Activated T-helper 17 cell treated with anti-CD3 and anti-CD28 coated beads, Interleukin-2, amount 50 U/mL, for 72 hours (primary cell): ENCODE data around the gene ZNG1C. TPM values are rescaled to one million over a fixed set of nuclear protein-coding genes. Genes with fewer than 3 reads are reported as not detected.
"Not testable (repeated sequence)": the region's sequence is repeated elsewhere in the genome, so short reads cannot be mapped to it uniquely, and the experiment has no call there.

ENCODE experiments used
- ATAC-seq: fragments of 150-1000 bp; cut with Tn5 transposase; replicated peaks from 2 replicates; pipeline ENCODE4 v1.10.0; 2021; ENCODE audit warnings: mild to moderate bottlenecking, moderate library complexity
- H3K27ac Mint-ChIP-seq: one replicate; pipeline ENCODE4 v1.8.0; 2022; ENCODE audit warnings: mixed read lengths
- H3K27me3 Mint-ChIP-seq: one replicate; pipeline ENCODE4 v1.8.0; 2022; ENCODE audit warnings: mixed read lengths
- H3K36me3 Mint-ChIP-seq: one replicate; pipeline ENCODE4 v1.8.0; 2022; ENCODE audit warnings: low read depth, mild to moderate bottlenecking, mixed read lengths
- H3K4me1 Mint-ChIP-seq: one replicate; pipeline ENCODE4 v1.8.0; 2022; ENCODE audit warnings: mixed read lengths
- H3K4me3 Mint-ChIP-seq: one replicate; pipeline ENCODE4 v1.8.0; 2022; ENCODE audit warnings: mild to moderate bottlenecking, mixed read lengths
- H3K9me3 Mint-ChIP-seq: one replicate; pipeline ENCODE4 v1.8.0; 2022; ENCODE audit warnings: mixed read lengths
- total RNA-seq, 2 donors: library from RNA; stranded (reverse); gene quantifications; one replicate each; pipeline ENCODE4 v1.2.3, GENCODE V29; 2022

The ZNG1C gene
- total RNA-seq: 10 to 100 TPM; 31.2 to 46.3 TPM

GRCh38 chr9:68241683-68242082 is at the start of gene ZNG1C:
Gene ZNG1C, plus strand, starts transcription at chr9:68241983. Its CDS starts 49 bp downstream, at chr9:68242032.
- H3K36me3 Mint-ChIP-seq, H3K4me3 Mint-ChIP-seq, ATAC-seq, H3K27me3 Mint-ChIP-seq, H3K9me3 Mint-ChIP-seq, H3K27ac Mint-ChIP-seq, H3K4me1 Mint-ChIP-seq: not testable (repeated sequence)

- not testable (repeated sequence) for ATAC-seq, H3K4me3 Mint-ChIP-seq, H3K9me3 Mint-ChIP-seq, H3K27ac Mint-ChIP-seq, H3K36me3 Mint-ChIP-seq, H3K4me1 Mint-ChIP-seq, H3K27me3 Mint-ChIP-seq
These were observed 654 bp downstream of the ZNG1C start for GRCh38 chr9:68242437-68242836.

- H3K9me3 Mint-ChIP-seq, H3K27me3 Mint-ChIP-seq, H3K36me3 Mint-ChIP-seq, H3K4me1 Mint-ChIP-seq, ATAC-seq, H3K27ac Mint-ChIP-seq, H3K4me3 Mint-ChIP-seq: not testable (repeated sequence)
These were observed 39.3 kb downstream of the ZNG1C start for GRCh38 chr9:68281041-68281440.

- not testable (repeated sequence) for H3K9me3 Mint-ChIP-seq, H3K27me3 Mint-ChIP-seq, H3K27ac Mint-ChIP-seq, ATAC-seq, H3K4me3 Mint-ChIP-seq, H3K36me3 Mint-ChIP-seq, H3K4me1 Mint-ChIP-seq
These were observed 60.8 kb downstream of the ZNG1C start, which contains the start of gene FOXD4L3 for GRCh38 chr9:68302567-68302966. Gene FOXD4L3, plus strand, starts transcription at chr9:68302867. Its CDS starts 85 bp downstream, at chr9:68302952.

- H3K4me3 Mint-ChIP-seq, H3K27me3 Mint-ChIP-seq, H3K36me3 Mint-ChIP-seq, ATAC-seq, H3K9me3 Mint-ChIP-seq, H3K27ac Mint-ChIP-seq, H3K4me1 Mint-ChIP-seq: not testable (repeated sequence)
These were observed 62.0 kb downstream of the ZNG1C start for GRCh38 chr9:68303771-68304170.

- not testable (repeated sequence) for H3K4me1 Mint-ChIP-seq, H3K27me3 Mint-ChIP-seq, H3K4me3 Mint-ChIP-seq, H3K9me3 Mint-ChIP-seq, ATAC-seq, H3K27ac Mint-ChIP-seq, H3K36me3 Mint-ChIP-seq
These were observed 62.4 kb downstream of the ZNG1C start for GRCh38 chr9:68304212-68304611.

- not testable (repeated sequence) for H3K4me1 Mint-ChIP-seq
These were observed 63.0 kb downstream of the ZNG1C start for GRCh38 chr9:68304777-68305176.

GRCh38 chr9:68305680-68306285 is 64.0 kb downstream of the ZNG1C start:
- H3K27ac Mint-ChIP-seq, H3K9me3 Mint-ChIP-seq, H3K27me3 Mint-ChIP-seq, H3K4me3 Mint-ChIP-seq, H3K36me3 Mint-ChIP-seq, H3K4me1 Mint-ChIP-seq, ATAC-seq: not testable (repeated sequence)

More at GRCh38 chr9:68304777-68305176, 63.0 kb downstream of the ZNG1C start:
- ATAC-seq, H3K36me3 Mint-ChIP-seq, H3K9me3 Mint-ChIP-seq, H3K4me3 Mint-ChIP-seq, H3K27me3 Mint-ChIP-seq, H3K27ac Mint-ChIP-seq: not testable (repeated sequence)

GRCh38 chr9:68306391-68306964 is 64.7 kb downstream of the ZNG1C start:
- H3K27ac Mint-ChIP-seq, H3K4me3 Mint-ChIP-seq, H3K27me3 Mint-ChIP-seq, H3K4me1 Mint-ChIP-seq, H3K9me3 Mint-ChIP-seq, H3K36me3 Mint-ChIP-seq, ATAC-seq: not testable (repeated sequence)

- H3K9me3 Mint-ChIP-seq, H3K4me1 Mint-ChIP-seq, H3K36me3 Mint-ChIP-seq, H3K4me3 Mint-ChIP-seq, H3K27ac Mint-ChIP-seq, H3K27me3 Mint-ChIP-seq: not testable (repeated sequence)
- ATAC-seq: peak; percentile 26
These were observed 65.3 kb downstream of the ZNG1C start for GRCh38 chr9:68307127-68307526.

- ATAC-seq, H3K4me3 Mint-ChIP-seq, H3K9me3 Mint-ChIP-seq, H3K27me3 Mint-ChIP-seq, H3K4me1 Mint-ChIP-seq, H3K36me3 Mint-ChIP-seq, H3K27ac Mint-ChIP-seq: not testable (repeated sequence)
These were observed 65.9 kb downstream of the ZNG1C start for GRCh38 chr9:68307654-68308053.

- H3K9me3 Mint-ChIP-seq, ATAC-seq, H3K27ac Mint-ChIP-seq, H3K27me3 Mint-ChIP-seq, H3K36me3 Mint-ChIP-seq, H3K4me3 Mint-ChIP-seq, H3K4me1 Mint-ChIP-seq: not testable (repeated sequence)
These were observed 69.4 kb downstream of the ZNG1C start for GRCh38 chr9:68311208-68311607.

- not testable (repeated sequence) for H3K4me3 Mint-ChIP-seq, H3K4me1 Mint-ChIP-seq, H3K27me3 Mint-ChIP-seq, H3K9me3 Mint-ChIP-seq, H3K36me3 Mint-ChIP-seq, H3K27ac Mint-ChIP-seq
- ATAC-seq: peak; percentile 61
These were observed 76.4 kb downstream of the ZNG1C start for GRCh38 chr9:68318209-68318608.

GRCh38 chr9:68323749-68324148 is 82.0 kb downstream of the ZNG1C start:
- ATAC-seq, H3K4me1 Mint-ChIP-seq, H3K9me3 Mint-ChIP-seq, H3K4me3 Mint-ChIP-seq, H3K36me3 Mint-ChIP-seq, H3K27me3 Mint-ChIP-seq, H3K27ac Mint-ChIP-seq: not testable (repeated sequence)

GRCh38 chr9:68324518-68324917 is 82.7 kb downstream of the ZNG1C start:
- H3K4me1 Mint-ChIP-seq, H3K4me3 Mint-ChIP-seq, H3K27me3 Mint-ChIP-seq, H3K9me3 Mint-ChIP-seq, H3K36me3 Mint-ChIP-seq, H3K27ac Mint-ChIP-seq, ATAC-seq: not testable (repeated sequence)

GRCh38 chr9:68329106-68329505 is 87.3 kb downstream of the ZNG1C start:
- H3K4me1 Mint-ChIP-seq, H3K27me3 Mint-ChIP-seq, H3K27ac Mint-ChIP-seq, H3K4me3 Mint-ChIP-seq, H3K36me3 Mint-ChIP-seq, H3K9me3 Mint-ChIP-seq, ATAC-seq: not testable (repeated sequence)
